Measurements from ENCODE around the gene CBFA2T2. TPM values are rescaled to one million over a fixed set of nuclear protein-coding genes. Genes with fewer than 3 reads are reported as not detected.

Gene CBFA2T2
- total RNA-seq, 2 donors from 2014 or later: 10.6 to 12.5 TPM

DNA sequence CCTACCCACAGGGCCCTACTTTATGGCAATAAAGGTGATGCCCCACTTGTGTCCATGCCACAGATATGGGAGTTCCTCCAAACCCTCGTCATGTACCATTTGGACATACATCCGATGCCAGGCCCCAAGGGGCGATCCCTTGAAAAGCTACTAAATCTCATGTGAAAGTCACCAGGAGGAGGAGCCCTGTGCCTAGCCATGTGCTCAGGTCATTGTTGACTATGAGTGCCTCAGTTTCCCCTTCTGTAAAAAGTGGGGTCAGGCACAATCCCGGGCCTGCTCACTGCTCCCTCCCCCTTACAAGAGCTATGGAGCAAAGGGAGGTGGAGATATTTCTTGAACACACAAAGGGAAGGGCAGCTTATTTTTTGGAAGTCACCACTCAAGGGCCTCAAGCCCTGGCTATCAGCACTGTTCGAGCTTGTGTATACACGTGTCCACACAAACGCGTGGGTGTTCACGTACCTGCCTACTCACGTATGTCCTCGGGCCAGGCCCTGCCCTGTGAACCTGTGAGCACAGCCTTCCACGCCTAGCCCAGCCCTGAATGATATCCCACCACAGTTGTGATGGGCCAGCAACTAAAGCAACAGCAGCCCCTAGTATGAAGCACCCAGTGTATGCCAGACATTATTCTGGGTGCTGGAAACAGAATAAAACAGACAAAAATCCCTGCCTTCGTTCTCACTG lies 178.7 kb downstream of the CBFA2T2 start:
- ATAC-seq (no peak), DNase-seq (no peak)
- Histone ChIP-seq H3K27me3 (no peaks in the 10 kb centered on the region), H3K9me3 (no peaks in the 10 kb centered on the region), H3K4me1 (peaks cover 55% of the 10 kb centered on the region), H3K4me3 (no peak overlapping the region), H3K27ac (peak overlapping the region in 2 of 4 donors; percentile 89 to 93), H3K36me3 (replicated peaks in 1 of 2; ENCODE audit: insufficient read depth in 1 of 2, low read depth in 2 of 2) (peaks cover 0 to 3% of the 10 kb centered on the region in 2 donors)
- intact Hi-C loops (cut with DNase I): no loop called here
- TF ChIP-seq, protein P1, sequence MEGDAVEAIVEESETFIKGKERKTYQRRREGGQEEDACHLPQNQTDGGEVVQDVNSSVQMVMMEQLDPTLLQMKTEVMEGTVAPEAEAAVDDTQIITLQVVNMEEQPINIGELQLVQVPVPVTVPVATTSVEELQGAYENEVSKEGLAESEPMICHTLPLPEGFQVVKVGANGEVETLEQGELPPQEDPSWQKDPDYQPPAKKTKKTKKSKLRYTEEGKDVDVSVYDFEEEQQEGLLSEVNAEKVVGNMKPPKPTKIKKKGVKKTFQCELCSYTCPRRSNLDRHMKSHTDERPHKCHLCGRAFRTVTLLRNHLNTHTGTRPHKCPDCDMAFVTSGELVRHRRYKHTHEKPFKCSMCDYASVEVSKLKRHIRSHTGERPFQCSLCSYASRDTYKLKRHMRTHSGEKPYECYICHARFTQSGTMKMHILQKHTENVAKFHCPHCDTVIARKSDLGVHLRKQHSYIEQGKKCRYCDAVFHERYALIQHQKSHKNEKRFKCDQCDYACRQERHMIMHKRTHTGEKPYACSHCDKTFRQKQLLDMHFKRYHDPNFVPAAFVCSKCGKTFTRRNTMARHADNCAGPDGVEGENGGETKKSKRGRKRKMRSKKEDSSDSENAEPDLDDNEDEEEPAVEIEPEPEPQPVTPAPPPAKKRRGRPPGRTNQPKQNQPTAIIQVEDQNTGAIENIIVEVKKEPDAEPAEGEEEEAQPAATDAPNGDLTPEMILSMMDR (IDR thresholded peaks at IDR 0.05): no peak
- TF ChIP-seq POLR2A (IDR thresholded peaks at IDR 0.05): no peak
- 71 to 84% methylated on average over 5 to 13 of the region's 13 CpGs for WGBS, 2 donors

DNA sequence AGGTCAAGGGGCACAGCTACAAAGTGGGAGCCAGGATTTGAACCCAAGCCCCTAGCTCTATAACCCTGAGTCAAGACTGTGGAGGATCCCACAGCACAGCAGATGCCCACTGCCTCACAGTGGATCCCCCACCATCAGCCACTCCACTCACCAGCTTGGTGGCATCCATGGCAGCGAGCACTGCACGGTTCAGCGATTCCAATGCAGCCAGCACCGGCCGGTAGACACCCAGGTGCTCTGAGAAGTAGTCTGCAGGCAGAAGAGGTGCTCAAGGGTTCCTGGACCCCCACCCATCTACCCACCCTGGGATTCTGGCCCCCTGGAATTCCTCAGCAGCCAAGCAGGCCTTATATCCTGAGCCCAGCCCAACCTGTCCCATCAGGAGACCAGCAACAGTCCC lies 179.3 kb downstream of the CBFA2T2 start:
- Histone ChIP-seq H3K27me3 (no peaks in the 10 kb centered on the region), H3K9me3 (no peaks in the 10 kb centered on the region), H3K36me3 (replicated peaks in 1 of 2; ENCODE audit: insufficient read depth in 1 of 2, low read depth in 2 of 2) (peaks cover 0 to 3% of the 10 kb centered on the region in 2 donors), H3K4me1 (peaks cover 53% of the 10 kb centered on the region), H3K4me3 (no peak overlapping the region), H3K27ac (no peak overlapping the region)
- no peak for DNase-seq
- WGBS, 2 donors: 60% methylated on average over 1 of the region's 5 CpGs; no CpG with 5 or more reads in 1 of the 2 donors
- TF ChIP-seq, protein P1 (IDR thresholded peaks at IDR 0.05): no peak
- TF ChIP-seq POLR2A (IDR thresholded peaks at IDR 0.05): no peak
- no peak for ATAC-seq
- intact Hi-C loops (cut with DNase I): no loop called here

DNA sequence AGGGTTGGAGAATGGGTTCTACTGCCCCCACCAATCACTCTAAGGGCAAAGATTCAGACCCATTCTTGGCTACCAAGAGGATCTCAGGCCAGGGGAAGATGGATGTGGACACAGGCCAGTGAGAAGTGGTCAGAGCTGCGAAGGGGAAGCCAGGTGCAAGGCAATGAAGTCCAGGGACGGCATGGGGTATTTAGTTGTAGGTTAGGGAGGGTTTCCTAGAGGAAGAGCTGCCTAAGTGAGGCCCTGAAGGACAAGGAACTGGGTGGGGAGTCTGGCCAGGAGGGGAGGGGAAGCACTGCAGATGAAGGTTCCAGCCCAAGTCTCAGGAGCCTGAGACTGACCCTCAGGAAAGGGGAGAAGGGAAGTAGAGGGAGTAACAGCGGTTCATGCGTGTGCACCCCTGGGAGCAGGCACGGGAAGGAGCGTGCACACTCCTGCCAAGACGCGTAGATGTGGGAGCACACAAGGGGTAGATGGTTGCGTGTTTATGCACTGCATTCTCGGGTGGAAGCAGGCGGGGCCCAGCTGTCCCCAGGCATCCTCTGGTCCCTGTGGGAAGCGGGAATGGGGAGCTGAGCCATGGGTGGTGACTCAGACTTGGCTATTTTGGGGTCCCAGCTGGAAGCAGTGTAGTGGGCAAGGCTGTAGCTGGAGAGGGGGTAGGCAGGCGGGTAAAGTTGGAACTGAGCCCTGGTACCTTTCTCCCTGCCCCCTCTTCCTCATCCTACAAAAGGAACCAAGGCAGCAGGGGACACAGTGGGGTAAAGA lies 180.2 kb downstream of the CBFA2T2 start:
- no peak overlapping the region for H3K4me3 ChIP-seq
- intact Hi-C loops (cut with DNase I): loop anchor here (5.0 kb wide), 1 partner anchor 208 kb away; no protein-coding TSS in a partner anchor
- ATAC-seq: no peak
- H3K4me1 ChIP-seq: peaks cover 55% of the 10 kb centered on the region
- no peak for TF ChIP-seq POLR2A (IDR thresholded peaks at IDR 0.05)
- TF ChIP-seq, protein P1 (IDR thresholded peaks at IDR 0.05): no peak
- H3K27ac ChIP-seq: no peak overlapping the region
- 89% methylated on average over 13 of the region's 13 CpGs for WGBS, 2 donors
- DNase-seq: no peak
- H3K9me3 ChIP-seq: no peaks in the 10 kb centered on the region
- H3K36me3 ChIP-seq (replicated peaks in 1 of 2; ENCODE audit: insufficient read depth in 1 of 2, low read depth in 2 of 2): peaks cover 0 to 3% of the 10 kb centered on the region in 2 donors
- H3K27me3 ChIP-seq: no peaks in the 10 kb centered on the region

DNA sequence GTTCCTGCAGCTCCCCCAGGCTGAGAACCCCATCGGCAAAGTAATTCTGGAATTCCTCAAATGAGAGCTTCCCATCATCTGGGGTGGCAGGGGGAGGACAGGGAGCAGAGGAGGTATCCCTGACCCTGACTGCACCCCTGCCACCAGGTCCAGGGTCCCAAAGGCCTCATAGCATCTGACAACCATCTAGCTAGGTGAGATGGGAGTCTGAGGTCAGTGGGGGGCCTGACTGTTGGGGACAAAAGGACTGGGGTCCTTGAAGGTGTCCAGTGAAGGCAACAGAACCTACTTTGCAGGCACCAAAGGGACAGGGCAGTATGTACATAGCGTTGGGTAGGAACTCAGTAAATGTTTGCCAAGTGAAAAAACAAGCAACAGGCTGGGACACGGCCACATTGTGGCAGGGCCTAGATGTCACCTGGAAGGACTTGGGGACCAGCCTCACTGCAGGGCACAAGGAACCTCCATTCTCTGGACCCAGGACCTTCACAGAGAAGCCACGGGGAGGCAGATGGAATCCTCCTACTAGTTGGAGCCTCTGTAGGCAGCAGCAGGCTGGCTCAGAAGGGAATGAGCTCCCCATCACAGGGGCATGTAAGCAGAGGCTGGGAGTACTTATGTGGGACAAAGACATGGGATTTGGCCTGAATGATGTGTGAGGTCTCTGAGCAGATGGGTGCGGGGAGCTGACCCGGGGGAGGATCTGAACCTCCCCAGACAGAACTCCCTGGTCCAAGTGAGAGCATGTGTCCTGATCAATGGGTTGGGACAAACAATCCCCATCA lies 181.0 kb downstream of the CBFA2T2 start:
- ATAC-seq (no peak), DNase-seq (no peak)
- TF ChIP-seq, protein P1 (IDR thresholded peaks at IDR 0.05): no peak
- Histone ChIP-seq H3K9me3 (no peaks in the 10 kb centered on the region), H3K4me3 (no peak overlapping the region), H3K36me3 (replicated peaks in 1 of 2; ENCODE audit: insufficient read depth in 1 of 2, low read depth in 2 of 2) (peaks cover 0 to 3% of the 10 kb centered on the region in 2 donors), H3K27me3 (no peaks in the 10 kb centered on the region), H3K27ac (no peak overlapping the region), H3K4me1 (peaks cover 54% of the 10 kb centered on the region)
- intact Hi-C loops (cut with DNase I): loop anchor here (5.0 kb wide), 1 partner anchor 209 kb away; no protein-coding TSS in a partner anchor
- 63 to 76% methylated on average over 6 of the region's 6 CpGs for WGBS, 2 donors
